Omental fat pad (tissue), 4 donors: Measurements from ENCODE around the gene SGK1. TPM values are rescaled to one million over a fixed set of nuclear protein-coding genes. Genes with fewer than 3 reads are reported as not detected.
"Not testable (repeated sequence)": the region's sequence is repeated elsewhere in the genome, so short reads cannot be mapped to it uniquely, and the experiment has no call there.

Experiments used
- ATAC-seq: fragments of 150-250 bp; one replicate; pipeline ENCODE4 v1.9.1; 2016; ENCODE audit warnings: mild to moderate bottlenecking, moderate library complexity; ENCODE audit not compliant: low FRiP score
- DNase-seq: peaks from one replicate; pipeline ENCODE4 v3.0.0-alpha.2; 2019; ENCODE audit warnings: low spot score
- total RNA-seq, 4 donors: library from RNA; depleted of rRNA; stranded (reverse); fragments of >200 nt; gene quantifications; one replicate each; pipeline ENCODE4 v1.1.0, GENCODE V29; 2016
- TF ChIP-seq, protein P1 (sequence below), 3 donors: fragments of 450-650 bp; IDR thresholded peaks; one replicate each; pipeline ENCODE4 v1.5.1; 2016 to 2017; ENCODE audit warnings: antibody characterized with exemption in 3 of 3, mild to moderate bottlenecking in 3 of 3, moderate library complexity in 2 of 3

Gene SGK1
- total RNA-seq, 4 donors from 2014 or later = 355 to 1,386 (median 540) TPM

DNA sequence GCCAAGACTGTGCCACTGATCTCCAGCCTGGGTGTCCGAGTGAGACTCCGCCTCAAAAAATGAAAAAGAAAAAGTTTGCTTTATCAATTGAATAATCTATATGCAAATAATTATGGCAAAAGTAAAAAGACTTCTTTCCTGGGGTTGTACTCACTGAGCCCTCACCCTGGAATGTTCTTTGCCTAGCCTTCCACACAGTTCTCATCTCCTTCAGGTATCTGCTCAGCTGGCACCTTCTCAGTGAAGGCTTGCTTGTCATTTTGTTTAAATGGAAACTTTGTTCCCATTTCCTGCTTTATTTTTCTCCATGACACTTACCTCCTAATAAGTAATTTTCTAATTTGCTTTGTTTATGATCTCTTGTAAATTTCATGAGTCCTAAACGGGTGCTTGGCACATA lies 96.7 kb downstream of the SGK1 start:
- DNase-seq = no peak
- TF ChIP-seq, protein P1, sequence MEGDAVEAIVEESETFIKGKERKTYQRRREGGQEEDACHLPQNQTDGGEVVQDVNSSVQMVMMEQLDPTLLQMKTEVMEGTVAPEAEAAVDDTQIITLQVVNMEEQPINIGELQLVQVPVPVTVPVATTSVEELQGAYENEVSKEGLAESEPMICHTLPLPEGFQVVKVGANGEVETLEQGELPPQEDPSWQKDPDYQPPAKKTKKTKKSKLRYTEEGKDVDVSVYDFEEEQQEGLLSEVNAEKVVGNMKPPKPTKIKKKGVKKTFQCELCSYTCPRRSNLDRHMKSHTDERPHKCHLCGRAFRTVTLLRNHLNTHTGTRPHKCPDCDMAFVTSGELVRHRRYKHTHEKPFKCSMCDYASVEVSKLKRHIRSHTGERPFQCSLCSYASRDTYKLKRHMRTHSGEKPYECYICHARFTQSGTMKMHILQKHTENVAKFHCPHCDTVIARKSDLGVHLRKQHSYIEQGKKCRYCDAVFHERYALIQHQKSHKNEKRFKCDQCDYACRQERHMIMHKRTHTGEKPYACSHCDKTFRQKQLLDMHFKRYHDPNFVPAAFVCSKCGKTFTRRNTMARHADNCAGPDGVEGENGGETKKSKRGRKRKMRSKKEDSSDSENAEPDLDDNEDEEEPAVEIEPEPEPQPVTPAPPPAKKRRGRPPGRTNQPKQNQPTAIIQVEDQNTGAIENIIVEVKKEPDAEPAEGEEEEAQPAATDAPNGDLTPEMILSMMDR (IDR thresholded peaks at IDR 0.05) = no peak
- no peak for ATAC-seq

DNA sequence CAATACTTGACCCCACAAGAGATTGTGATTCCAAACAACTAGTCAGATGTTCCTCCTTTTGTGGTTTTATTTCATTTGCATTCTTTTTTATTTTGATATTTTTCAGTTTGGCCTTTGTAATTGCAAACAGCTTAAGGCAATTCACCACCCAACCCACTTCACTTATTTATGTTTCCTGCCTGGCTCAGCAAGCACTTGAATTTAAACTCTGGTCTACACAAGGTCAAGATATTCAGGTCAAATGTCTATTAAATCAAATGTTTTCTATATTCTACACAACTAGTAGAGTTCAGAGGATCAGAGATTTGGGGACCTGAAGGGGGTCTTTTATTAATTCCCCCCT lies 100.1 kb downstream of the SGK1 start:
- TF ChIP-seq, protein P1 (IDR thresholded peaks at IDR 0.05) = no peak
- no peak for ATAC-seq
- DNase-seq = no peak

DNA sequence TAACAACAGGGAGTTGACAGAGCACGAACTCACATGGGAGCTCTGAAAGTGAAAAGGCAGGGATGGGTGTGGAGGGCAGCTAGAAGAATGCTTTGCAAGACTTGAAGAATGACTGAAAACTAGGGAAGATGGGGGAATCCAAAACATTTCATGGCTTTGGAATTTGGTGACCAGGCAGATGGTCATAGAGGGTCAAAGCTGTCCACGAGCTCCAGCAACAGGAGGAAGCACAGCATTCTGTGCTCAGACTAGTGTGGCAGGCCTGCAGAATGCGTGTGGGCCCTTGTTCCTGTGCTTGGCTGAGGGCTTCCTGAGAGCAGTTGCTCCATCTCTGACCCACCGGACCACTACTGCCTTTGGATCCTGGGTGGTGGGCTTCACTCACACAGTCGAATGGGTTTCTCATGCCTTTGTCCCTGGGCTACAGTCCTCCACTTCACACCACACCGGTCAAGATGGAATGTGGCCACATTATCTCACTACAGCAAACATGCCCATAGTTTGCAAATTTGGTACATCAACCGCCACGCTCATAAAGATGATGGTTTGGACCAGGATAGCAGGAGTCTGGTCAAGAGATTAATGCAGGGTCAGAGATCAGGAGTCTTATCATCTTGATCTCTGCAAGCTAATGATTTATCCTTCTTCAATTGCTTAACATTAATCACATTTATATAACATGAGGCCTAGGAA lies 100.7 kb downstream of the SGK1 start:
- TF ChIP-seq, protein P1 (IDR thresholded peaks at IDR 0.05) = no peak
- ATAC-seq (no peak), DNase-seq (no peak)

GRCh38 chr6:134216301-134217010 lies 101.5 kb downstream of the SGK1 start:
- DNase-seq (no peak), ATAC-seq (no peak)
- TF ChIP-seq, protein P1 (IDR thresholded peaks at IDR 0.05) = no peak

- DNase-seq, ATAC-seq: not testable (repeated sequence)
Measured at GRCh38 chr6:134213410-134213809, 104.5 kb downstream of the SGK1 start.

- no peak for DNase-seq
- TF ChIP-seq, protein P1 (IDR thresholded peaks at IDR 0.05) = no peak
- no peak for ATAC-seq
Measured at GRCh38 chr6:134211297-134211696, 106.6 kb downstream of the SGK1 start.

DNA sequence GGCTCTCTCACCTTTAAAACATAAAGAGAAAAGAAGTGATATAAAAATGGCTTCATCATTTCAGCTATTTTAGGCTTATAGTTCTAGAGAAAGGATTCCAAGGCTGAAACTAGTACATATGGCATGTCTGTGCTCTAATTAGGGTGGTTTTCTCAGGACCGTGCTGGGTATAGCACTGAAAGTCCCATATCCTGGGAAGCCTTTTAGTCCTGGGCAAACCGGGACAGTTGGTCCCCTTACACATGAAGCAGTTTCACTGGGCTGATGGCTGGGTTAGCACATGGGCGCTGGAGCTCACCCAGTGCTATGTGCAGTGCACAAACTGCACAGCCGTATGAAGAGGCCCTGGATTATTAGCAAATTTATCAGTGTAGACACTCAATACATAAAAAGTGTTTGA lies 110.5 kb downstream of the SGK1 start:
- TF ChIP-seq, protein P1 (IDR thresholded peaks at IDR 0.05) = no peak
- DNase-seq = no peak
- ATAC-seq = no peak
